HG02642 (cell line): ENCODE results near the gene TMEM219.

ENCODE experiments used
- ATAC-seq: cut with Tn5 transposase; IDR thresholded peaks from one replicate; pipeline ENCODE4 v1.9.1; 2021; ENCODE audit warnings: mild to moderate bottlenecking; ENCODE audit not compliant: unreplicated experiment, poor library complexity

Gene TMEM219

DNA sequence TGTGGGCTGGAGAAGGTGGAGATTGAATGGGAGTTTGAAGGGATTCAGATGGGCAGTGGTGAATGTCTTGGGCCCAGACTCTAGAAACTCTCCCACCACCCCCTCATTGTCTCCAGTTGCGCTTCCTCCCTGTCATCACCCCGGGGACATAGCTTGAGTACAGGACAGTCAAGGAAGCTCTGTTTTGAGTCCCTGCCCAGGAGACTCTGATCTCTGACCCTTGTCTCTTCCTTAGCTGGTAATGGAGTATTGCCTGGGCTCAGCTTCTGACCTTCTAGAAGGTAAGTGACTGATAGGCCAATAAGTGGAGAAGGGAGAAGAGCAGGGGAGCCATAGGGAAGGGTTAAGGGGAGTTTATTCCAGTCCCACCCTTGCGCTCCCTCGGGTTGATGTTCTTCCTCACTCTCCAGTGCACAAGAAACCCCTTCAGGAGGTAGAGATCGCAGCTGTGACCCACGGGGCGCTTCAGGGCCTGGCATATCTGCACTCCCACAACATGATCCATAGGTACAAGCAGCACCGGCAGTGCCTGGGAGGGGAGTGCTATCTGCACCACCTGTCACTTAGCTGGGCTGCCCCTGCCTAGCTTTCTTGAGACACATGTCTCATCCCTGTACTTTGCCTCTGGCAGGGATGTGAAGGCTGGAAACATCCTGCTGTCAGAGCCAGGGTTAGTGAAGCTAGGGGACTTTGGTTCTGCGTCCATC lies 16.8 kb downstream of the TMEM219 start:
- no peak for ATAC-seq

DNA sequence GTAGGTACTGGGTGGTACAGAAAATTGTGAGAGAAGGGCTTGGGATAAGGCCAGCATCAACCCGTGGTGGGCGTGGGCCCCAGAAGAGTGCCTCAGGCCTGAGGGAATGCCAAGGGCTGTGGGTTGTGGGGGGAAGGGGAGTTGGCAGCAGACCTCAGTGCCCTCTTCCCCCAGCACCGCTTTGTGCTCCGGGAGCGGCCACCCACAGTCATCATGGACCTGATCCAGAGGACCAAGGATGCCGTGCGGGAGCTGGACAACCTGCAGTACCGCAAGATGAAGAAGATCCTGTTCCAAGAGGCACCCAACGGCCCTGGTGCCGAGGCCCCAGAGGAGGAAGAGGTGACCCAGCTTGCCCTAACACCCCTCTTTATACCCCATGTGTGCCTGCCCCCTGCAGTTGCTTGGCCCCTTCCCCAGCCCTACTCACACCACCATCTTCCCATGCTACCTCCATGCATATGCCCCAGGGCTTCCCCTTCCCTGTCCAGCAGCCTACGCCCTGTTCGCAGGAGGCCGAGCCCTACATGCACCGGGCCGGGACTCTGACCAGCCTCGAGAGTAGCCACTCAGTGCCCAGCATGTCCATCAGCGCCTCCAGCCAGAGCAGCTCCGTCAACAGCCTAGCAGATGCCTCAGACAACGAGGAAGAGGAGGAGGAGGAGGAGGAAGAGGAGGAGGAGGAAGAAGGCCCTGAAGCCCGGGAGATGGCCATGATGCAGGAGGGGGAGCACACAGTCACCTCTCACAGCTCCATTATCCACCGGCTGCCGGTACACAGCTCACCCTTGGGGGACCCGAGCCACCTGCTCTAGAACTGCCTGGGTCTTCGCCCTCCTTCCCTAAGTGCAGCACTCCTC lies 20.9 kb downstream of the TMEM219 start:
- no peak for ATAC-seq

DNA sequence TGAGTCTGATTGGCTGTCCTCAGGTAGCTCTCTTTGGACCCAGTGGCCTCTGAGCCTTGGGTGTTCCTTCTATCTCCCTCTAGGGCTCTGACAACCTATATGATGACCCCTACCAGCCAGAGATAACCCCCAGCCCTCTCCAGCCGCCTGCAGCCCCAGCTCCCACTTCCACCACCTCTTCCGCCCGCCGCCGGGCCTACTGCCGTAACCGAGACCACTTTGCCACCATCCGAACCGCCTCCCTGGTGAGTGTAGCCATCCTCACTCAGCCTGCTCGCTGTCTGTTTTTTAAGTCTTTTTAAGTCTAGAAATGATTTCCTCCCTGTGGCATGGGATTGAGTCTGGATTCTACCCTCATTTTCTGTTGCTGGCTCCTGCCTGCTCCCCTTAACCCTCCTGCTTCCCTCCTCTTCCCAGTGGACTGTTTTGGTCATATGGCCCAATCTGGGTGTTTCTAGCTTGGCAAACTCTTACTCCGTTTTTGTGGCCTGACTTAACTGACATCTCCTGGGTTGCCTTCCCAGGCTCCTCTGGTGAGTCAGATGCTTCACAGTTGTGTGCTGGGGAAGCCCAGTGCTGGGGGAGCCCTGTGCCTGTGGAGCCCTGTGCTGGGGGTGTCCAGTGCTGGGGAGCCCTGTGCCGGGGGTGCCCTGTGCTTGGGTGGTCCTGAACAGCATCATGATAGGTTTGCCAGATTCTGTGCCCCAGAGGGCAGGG lies 21.7 kb downstream of the TMEM219 start:
- ATAC-seq, result no peak

DNA sequence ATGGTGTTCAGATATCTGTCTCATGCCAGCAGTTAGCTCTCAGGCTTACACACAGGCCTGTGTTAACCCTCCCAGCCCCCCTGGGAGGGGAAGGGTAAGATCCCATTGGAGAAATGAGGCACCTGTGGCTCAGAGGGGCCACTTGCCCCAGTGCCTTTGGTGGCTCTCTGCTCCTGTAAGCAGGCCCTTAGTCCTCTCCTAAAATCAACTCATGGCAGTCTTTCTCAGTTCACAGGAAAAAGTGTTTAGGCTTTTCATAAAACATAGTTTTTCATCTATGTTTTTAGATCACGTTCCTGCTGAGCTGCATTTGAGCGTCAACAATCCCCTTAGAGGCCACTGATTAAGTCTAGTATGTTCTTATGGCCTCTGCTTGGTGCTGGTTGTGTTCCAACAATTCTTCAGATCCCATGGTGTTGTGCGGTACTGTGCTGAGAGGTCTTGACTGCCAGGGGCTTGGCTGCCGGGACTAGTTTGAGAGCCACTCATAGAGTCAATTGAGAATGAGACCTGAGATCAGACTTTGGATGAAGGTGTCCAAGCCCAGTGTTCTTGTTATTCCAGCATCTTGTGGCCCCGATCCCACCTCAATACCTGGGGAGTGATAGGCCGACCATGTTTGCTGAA lies 22.4 kb downstream of the TMEM219 start:
- ATAC-seq, result no peak

DNA sequence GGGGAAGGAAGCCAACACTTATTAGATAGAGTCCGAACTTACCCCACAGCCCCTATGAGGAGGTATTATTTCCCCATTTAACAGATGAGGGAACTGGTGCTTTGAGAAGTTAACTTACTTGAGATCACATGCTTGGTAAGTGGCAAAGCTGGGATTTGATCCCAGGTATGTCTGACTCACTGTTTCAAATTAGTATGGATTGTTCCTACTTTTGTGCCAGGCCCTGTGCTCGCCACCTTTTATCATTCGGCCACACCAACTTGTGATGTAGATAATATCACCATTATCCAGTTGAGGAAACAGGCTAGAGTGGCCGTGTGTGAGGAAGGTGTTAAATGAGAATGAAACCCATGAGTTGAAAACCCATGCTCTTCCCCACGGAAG lies 22.9 kb downstream of the TMEM219 start:
- no peak for ATAC-seq

DNA sequence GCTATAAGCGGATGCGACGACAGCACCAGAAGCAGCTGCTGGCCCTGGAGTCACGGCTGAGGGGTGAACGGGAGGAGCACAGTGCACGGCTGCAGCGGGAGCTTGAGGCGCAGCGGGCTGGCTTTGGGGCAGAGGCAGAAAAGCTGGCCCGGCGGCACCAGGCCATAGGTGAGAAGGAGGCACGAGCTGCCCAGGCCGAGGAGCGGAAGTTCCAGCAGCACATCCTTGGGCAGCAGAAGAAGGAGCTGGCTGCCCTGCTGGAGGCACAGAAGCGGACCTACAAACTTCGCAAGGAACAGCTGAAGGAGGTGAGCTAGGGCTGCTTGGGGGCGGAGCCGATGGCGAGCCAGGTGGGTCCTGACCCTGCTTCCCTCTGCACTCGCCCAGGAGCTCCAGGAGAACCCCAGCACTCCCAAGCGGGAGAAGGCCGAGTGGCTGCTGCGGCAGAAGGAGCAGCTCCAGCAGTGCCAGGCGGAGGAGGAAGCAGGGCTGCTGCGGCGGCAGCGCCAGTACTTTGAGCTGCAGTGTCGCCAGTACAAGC lies 23.5 kb downstream of the TMEM219 start:
- no peak for ATAC-seq

DNA sequence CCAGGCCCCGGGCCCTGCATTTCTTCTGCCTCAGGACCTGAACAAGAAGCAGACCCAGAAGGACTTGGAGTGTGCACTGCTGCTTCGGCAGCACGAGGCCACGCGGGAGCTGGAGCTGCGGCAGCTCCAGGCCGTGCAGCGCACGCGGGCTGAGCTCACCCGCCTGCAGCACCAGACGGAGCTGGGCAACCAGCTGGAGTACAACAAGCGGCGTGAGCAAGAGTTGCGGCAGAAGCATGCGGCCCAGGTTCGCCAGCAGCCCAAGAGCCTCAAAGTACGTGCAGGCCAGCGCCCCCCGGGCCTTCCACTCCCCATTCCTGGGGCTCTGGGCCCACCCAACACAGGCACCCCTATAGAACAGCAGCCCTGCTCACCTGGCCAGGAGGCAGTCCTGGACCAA lies 24.4 kb downstream of the TMEM219 start:
- no peak for ATAC-seq

DNA sequence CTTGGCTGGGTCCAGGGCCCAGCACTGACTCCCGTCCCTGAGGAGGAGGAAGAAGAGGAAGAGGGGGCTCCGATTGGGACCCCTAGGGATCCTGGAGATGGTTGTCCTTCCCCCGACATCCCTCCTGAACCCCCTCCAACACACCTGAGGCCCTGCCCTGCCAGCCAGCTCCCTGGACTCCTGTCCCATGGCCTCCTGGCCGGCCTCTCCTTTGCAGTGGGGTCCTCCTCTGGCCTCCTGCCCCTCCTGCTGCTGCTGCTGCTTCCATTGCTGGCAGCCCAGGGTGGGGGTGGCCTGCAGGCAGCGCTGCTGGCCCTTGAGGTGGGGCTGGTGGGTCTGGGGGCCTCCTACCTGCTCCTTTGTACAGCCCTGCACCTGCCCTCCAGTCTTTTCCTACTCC lies 25.1 kb downstream of the TMEM219 start:
- no peak for ATAC-seq

DNA sequence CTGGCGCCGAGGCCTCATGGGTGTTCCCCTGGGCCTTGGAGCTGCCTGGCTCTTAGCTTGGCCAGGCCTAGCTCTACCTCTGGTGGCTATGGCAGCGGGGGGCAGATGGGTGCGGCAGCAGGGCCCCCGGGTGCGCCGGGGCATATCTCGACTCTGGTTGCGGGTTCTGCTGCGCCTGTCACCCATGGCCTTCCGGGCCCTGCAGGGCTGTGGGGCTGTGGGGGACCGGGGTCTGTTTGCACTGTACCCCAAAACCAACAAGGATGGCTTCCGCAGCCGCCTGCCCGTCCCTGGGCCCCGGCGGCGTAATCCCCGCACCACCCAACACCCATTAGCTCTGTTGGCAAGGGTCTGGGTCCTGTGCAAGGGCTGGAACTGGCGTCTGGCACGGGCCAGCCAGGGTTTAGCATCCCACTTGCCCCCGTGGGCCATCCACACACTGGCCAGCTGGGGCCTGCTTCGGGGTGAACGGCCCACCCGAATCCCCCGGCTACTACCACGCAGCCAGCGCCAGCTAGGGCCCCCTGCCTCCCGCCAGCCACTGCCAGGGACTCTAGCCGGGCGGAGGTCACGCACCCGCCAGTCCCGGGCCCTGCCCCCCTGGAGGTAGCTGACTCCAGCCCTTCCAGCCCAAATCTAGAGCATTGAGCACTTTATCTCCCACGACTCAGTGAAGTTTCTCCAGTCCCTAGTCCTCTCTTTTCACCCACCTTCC lies 25.6 kb downstream of the TMEM219 start:
- ATAC-seq, result no peak

DNA sequence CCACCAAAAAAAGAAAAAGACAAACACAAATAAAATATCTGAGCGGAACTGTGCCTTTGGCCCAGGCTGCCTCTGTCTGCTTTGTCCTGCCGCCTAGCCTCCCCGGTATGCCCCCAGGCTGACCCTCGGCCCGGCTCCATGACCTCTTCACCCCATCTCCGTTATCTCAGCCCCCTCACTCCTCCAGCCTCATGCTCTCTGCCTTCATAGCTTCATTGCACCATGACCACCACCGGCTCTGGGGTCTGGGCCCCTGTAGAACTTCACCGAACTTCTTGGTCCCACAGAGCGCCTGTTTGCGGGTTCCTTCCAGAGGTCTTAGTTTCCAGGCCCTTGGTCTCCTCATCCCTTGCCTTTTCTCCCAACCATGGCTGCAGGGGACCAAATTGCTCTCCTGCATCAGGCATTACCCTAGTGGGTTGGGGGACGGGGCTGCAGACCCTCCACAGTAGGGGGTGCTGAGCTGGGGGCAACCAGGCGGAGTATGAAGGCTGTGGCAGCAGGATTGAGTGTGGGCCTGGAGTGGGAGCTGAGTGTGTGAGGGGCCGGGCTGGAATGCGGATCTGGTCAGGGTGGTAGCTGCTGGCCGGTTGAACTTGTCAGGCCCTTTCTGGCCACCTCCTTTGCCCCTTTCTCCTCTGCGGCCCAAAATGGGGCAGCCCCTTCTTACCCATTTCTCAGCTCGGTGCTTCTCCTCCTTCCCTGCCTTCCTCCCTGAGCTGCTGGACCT lies 26.6 kb downstream of the TMEM219 start:
- ATAC-seq, result no peak

DNA sequence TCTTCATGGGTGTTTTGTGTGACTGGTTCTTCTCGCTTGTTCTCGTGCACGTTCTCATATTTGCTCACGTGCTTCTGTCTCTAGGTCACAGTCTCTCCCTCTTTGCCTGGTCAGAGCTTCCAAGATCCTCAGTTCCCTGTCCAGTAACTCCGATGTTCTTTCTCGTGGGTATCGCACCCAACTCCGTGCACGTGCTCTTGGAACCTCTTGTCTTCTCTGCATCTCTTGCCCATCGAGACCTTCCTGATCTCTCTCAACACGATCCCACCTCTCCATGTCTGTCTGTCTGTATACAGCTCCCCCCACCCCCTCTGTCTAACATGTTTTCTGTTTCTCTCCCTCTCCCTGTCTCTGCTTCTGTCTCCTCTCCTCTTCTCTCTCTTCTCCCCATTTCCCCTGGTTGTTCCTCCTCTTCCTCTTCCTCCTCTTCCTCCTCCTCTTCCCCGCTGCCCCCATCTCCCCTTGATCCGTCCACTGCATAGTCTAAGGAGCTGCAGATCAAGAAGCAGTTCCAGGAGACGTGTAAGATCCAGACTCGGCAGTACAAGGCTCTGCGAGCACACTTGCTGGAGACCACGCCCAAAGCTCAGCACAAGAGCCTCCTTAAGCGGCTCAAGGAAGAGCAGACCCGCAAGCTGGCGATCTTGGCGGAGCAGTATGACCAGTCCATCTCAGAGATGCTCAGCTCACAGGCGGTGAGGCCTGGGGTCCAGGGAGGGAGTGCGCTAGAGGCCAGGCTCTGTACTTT lies 27.4 kb downstream of the TMEM219 start:
- no peak for ATAC-seq

DNA sequence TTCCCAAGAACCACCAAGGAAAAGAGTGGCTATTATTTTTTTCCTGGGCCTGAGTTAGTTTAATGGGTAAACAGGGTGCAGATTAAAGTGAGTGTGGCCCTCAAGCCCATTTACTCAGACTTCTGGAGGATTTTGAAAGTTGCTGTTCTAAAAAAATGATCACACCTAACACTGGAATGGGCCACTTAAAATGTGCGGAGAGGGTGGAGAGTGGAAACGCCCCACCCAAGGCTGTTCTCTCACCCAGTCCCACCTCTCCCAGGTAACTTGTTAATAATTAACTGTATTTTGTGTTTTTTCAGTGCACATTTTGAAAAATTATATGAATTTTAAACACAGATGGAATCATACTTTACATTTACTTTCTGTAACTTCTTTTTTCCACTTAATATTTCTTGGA lies 28.2 kb downstream of the TMEM219 start:
- no peak for ATAC-seq

DNA sequence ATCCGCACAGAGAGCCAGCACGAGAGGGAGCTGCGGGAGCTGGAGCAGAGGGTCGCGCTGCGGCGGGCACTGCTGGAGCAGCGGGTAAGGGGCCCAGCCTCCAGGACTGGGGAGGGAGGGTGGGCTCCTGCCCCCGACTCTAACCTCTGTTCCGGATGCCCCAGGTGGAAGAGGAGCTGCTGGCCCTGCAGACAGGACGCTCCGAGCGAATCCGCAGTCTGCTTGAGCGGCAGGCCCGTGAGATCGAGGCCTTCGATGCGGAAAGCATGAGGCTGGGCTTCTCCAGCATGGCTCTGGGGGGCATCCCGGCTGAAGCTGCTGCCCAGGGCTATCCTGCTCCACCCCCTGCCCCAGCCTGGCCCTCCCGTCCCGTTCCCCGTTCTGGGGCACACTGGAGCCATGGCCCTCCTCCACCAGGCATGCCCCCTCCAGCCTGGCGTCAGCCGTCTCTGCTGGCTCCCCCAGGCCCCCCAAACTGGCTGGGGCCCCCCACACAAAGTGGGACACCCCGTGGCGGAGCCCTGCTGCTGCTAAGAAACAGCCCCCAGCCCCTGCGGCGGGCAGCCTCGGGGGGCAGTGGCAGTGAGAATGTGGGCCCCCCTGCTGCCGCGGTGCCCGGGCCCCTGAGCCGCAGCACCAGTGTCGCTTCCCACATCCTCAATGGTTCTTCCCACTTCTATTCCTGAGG lies 29.1 kb downstream of the TMEM219 start:
- no peak for ATAC-seq

DNA sequence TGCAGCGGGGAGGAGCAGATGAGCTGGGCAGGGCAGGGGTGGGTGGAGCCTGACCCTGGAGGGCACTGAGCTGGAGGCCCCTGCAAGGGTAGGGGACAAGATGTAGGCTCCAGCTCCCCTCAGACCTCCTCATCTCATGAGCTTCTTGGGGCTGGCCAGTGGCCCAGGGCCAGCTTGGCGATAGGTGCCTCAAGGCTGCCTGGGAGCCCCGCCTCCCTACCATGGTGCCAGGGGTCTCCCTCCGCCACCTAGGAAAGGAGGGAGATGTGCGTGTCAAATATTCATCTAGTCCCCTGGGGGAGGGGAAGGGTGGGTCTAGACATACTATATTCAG lies 29.7 kb downstream of the TMEM219 start:
- no peak for ATAC-seq

DNA sequence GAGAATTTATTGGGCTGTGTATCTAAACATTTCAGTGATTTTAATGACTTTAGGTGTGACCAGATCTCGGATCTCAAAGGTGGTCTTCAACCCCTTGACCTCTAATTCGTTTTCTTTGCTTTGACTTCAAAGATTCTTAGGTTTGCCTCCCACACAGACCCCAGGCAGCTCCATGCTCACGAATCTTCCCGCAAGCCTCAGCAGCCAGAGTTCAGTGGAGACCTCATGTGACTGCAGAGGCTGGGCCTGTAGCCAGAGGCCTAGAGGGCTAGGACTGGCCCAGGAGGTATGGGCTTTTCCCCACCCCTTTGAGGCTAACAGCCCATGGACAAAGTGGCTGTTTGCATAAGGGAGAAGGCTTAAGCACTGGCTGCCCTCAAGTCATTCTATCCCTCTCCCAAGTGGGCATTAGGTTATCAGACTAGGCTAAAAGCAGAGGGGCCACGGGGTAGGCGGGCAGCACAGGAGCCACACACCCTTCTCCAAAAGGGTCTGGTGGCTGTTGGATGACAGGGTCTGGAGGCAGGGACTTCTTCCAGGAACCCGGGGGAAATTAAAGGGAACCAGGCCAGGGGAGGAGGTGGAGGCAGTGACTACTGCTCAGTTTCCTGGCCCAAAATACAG lies 30.6 kb downstream of the TMEM219 start:
- no peak for ATAC-seq

DNA sequence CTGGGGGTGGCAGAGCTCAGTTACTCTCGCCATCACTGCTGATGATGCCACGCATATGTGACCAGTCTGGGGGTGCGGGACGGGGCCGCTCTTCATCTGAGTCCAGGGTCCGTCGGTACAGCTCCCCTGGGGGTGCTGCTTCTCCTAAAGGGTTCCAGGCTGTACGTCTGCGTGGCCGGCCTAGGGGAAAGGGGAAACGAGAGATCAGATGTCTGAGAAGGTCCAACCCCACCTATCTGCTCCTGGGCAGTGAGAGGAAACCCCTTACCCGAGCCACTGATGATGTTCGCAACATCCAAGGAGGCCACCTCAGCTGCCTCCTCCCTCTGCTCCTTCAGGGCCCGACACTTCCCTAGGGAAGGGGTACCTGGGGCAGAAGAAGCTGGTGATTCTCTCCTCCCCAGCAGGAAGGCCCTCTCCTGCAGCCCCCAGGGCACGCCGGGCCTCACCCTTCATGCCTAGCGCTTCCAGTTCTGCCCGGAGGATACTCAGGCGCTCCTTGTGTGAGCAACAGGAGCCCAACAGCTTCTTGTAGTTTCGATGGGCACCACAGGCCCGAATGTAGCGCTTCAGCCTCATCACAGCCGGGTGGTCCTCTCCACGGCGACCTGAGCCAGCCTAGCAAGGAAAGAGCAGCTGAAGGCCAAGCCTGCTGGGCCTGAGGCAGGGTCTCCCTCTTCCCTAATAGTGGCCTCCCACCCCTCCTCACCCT lies 31.5 kb downstream of the TMEM219 start:
- ATAC-seq, result no peak
